Fibroblast of the aortic adventitia (primary cell): ENCODE measurements around the gene NHERF1. TPM values are rescaled to one million over a fixed set of nuclear protein-coding genes. Genes with fewer than 3 reads are reported as not detected.

Experiments
- DNase-seq: peaks from one replicate; pipeline ENCODE4 v3.0.0-alpha.2; 2010; ENCODE audit warnings: low read depth
- H3K4me3 ChIP-seq: 2 replicates; pipeline ENCODE4 v1.5.1; 2011; ENCODE audit warnings: low read depth, mild to moderate bottlenecking, control low read depth, low read length, moderate library complexity
- total RNA-seq: library from RNA; depleted of rRNA; stranded (reverse); fragments of >200 nt; gene quantifications from 2 replicates; pipeline ENCODE4 v1.2.3, GENCODE V29; 2012; ENCODE audit warnings: low replicate concordance
- TF ChIP-seq, protein P1 (sequence below): IDR thresholded peaks from 2 replicates; pipeline ENCODE4 v1.5.1; 2011; ENCODE audit warnings: mild to moderate bottlenecking, low read length, control low read depth, inconsistent platforms; ENCODE audit not compliant: insufficient read depth

The NHERF1 gene
- total RNA-seq, 1 donor: 11.0 TPM

DNA sequence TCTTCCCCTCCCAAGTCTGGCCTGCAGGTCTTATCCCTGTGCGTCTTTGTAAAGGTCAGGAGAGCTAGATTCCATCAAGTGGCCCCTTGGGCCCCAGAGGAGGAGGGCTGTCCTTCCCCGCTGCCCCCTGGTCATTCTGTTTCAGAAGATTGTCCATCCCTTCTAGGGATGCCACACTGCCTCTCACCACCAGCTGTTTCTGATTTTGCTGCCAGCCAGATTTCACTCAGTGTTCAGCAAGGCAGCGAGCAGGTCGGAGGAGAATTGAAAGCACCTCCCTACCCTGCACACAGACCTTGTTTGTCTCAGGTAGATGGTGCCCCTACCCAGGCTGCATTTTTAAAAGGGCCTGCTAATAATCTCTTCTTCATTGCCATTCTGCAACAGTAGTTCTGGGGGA, 49.4 kb downstream of the NHERF1 start:
- TF ChIP-seq, protein P1, sequence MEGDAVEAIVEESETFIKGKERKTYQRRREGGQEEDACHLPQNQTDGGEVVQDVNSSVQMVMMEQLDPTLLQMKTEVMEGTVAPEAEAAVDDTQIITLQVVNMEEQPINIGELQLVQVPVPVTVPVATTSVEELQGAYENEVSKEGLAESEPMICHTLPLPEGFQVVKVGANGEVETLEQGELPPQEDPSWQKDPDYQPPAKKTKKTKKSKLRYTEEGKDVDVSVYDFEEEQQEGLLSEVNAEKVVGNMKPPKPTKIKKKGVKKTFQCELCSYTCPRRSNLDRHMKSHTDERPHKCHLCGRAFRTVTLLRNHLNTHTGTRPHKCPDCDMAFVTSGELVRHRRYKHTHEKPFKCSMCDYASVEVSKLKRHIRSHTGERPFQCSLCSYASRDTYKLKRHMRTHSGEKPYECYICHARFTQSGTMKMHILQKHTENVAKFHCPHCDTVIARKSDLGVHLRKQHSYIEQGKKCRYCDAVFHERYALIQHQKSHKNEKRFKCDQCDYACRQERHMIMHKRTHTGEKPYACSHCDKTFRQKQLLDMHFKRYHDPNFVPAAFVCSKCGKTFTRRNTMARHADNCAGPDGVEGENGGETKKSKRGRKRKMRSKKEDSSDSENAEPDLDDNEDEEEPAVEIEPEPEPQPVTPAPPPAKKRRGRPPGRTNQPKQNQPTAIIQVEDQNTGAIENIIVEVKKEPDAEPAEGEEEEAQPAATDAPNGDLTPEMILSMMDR: no peak

DNA sequence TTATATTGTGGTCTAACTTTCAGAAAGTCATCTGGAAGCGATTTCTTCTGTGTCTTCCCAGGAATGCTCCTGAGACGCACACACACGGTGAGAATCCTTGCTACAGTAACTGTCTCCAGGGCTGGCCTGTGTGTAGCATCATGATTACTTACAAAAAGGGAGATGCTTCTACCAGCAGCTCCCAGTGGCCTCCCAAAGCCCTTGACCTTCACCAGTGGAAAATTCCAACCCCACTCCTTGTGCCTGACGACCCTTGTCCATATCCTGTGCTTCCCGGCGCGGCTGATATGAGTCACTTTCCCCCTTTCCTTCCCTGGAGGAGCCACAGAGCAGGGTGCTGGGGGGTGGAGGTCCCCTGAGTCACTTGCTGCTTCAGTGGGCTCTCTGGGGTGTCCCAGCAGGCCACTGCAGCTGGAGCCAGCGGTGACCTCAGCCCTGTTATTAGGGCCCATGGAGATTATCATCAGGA, 49.8 kb downstream of the NHERF1 start:
- TF ChIP-seq, protein P1: no peak
- no peak overlapping the region for H3K4me3 ChIP-seq
- no peak for DNase-seq

More for the DNA sequence above, 49.4 kb downstream of the NHERF1 start:
- DNase-seq: no peak
- H3K4me3 ChIP-seq: no peak overlapping the region

DNA sequence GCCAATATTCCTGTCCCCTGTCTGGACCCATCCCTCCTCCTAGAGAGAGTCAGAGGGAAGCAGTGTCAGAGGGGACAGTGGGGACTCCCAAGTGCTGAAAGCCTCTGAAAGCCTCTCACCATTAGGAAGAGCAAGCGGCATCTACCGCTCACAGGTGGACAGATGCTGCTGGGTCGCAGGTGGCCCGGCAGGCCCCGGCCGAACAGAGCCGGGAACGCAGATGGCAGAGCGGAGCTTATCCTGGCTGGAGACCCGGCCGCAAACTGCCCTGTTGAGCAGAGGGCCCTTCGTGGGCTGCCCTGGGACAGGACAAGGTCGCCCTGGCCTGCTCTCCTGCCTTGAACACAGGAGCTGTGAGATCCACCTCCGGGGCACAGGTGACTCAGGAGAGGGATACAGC, 50.7 kb downstream of the NHERF1 start:
- H3K4me3 ChIP-seq: no peak overlapping the region
- TF ChIP-seq, protein P1: no peak
- DNase-seq: no peak

DNA sequence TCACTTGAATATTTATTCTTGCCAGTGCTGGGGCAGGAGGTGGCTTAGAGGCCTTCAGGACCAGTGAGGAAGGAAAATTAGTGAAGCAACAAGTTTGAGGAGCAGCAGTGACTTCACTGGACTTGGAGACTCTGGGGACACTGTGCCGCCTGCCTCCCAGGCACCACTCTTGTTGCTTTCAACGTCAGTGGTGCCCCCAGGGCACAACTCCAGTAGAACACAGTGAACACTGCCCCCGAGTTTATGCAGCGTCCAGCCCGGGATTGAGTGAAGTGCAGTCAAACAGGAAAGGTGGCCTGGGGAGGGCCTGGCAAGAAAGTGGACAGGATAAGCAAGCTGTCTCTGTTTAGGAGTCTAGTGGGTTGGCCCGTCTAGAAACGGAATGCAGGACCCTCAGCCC, 52.1 kb downstream of the NHERF1 start:
- TF ChIP-seq, protein P1: no peak
- DNase-seq: no peak
- no peak overlapping the region for H3K4me3 ChIP-seq

DNA sequence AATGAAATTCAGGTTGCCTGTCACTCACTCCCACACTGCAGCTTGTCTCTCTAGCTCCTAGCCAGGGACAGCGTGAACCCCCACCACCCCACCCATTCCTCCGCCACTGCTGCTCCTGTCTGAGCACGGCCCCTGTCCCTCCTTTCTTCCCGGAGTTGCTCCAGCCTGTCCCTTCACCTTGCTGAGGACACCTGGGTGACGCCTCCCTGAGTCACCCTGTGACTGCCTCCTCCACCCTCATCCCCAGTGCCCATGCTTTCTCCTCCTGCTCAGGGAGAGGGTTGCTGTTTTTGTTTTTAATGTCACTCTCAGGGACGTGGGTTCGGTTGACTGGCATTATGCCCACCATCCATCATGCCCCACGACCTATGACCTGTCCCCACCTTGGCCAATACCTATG, 53.5 kb downstream of the NHERF1 start:
- H3K4me3 ChIP-seq: no peak overlapping the region
- TF ChIP-seq, protein P1: no peak
- no peak for DNase-seq

DNA sequence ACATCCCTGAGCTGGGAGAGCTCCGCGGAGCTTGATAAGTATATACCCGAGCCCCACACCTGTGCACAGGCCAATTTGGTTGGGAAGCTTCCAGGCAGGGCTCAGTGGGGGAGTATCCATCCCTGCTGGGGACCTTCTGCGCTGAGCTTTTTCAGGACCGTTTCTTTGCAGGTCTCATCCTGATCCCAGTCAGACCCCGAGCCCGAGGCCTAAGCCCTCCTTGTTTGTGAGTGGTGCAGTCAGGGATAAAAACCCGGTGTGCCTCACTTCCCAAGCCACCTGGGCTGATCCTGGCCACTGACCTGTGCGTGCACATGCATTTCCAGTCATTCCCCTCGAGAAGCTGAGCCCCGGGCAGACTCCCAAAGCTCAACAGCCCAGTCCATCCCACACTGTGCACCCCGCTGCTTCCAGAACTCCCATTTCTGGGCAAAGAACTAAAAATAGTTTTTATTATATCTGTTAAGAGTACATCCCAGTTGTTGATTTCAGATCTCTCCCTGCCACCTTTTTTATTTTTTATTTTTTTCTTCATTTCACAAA, 55.0 kb downstream of the NHERF1 start:
- no peak for DNase-seq
- TF ChIP-seq, protein P1: no peak
- H3K4me3 ChIP-seq: no peak overlapping the region

DNA sequence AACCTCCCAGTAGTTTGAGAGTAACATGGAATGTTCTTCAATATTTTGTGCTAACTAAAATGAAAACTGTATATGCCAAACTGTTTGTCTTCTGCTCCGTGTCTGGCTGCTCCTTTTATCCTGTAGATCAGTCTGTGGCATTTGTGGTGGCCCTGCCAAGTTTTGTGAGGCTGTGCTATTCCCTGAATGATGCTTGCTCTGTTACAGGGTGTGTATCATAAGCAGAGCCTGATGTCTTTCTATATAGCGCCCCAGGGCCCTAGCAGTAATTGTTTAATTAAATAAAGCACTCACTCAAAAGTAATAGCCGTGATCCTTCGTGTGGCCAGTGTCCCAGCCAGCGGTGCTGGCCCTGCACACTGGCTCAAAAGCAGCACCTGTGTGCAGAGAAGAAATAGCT, 55.5 kb downstream of the NHERF1 start:
- DNase-seq: no peak
- TF ChIP-seq, protein P1: no peak

More for the DNA sequence above, 55.5 kb downstream of the NHERF1 start:
- no peak overlapping the region for H3K4me3 ChIP-seq
